Prostate gland (tissue), 2 donors: Measurements from ENCODE around the gene BLVRB.

Source experiments
- CTCF ChIP-seq, 4 experiments: fragments of 200-600 bp in 2 of 4; fragments of 450-650 bp in 2 of 4; sonication (generic) in 2 of 4; IDR thresholded peaks; 1 replicate in 3 of 4; 2 replicates in 1 of 4; pipeline ENCODE4 v1.5.1; 2016 to 2019; ENCODE audit warnings: antibody characterized with exemption in 4 of 4, mild to moderate bottlenecking in 2 of 4, moderate library complexity in 2 of 4
- POLR2A ChIP-seq: fragments of 450-650 bp; IDR thresholded peaks from one replicate; pipeline ENCODE4 v1.6.1; 2016; ENCODE audit warnings: antibody characterized with exemption, mild to moderate bottlenecking

GRCh38 chr19:40489882-40490230 lies 24.3 kb upstream of the BLVRB start:
- no peak for TF ChIP-seq CTCF (IDR thresholded peaks at IDR 0.05)
- TF ChIP-seq POLR2A = no peak
